CD4-positive, alpha-beta memory T cell (primary cell): ENCODE data around the gene EPHA3. TPM values are rescaled to one million over a fixed set of nuclear protein-coding genes. Genes with fewer than 3 reads are reported as not detected.
A peak's percentile ranks its signal among the peaks of the same experiment; 100 is the strongest.

Experiments used
- CTCF ChIA-PET: fragments of 350-600 bp; sonication (Branson Sonifier 250); formaldehyde crosslinking; loops from one replicate; lab custom pipeline; 2021; ENCODE audit warnings: inconsistent platforms; ENCODE audit not compliant: partially characterized antibody; lab: Charles Lee
- POLR2A ChIA-PET: fragments of 350-600 bp; sonication (Branson Sonifier 250); formaldehyde crosslinking; loops from one replicate; lab custom pipeline; 2021; ENCODE audit not compliant: partially characterized antibody; lab: Charles Lee
- DNase-seq, 5 donors: peaks; one replicate each; pipeline versions ENCODE4 v3.0.0 to v3.0.0-alpha.2; 2020 to 2022; ENCODE audit warnings: mixed read lengths in 1 of 5
- H3K27ac ChIP-seq: one replicate; pipeline ENCODE4 v1.7.0; 2013; ENCODE audit warnings: low read depth, low read length
- H3K27me3 ChIP-seq: 2 replicates; pipeline ENCODE4 v1.7.0; 2013; ENCODE audit warnings: mild to moderate bottlenecking, low read length, moderate library complexity; ENCODE audit not compliant: insufficient read depth
- H3K36me3 ChIP-seq: 2 replicates; pipeline ENCODE4 v1.7.0; 2013; ENCODE audit warnings: mild to moderate bottlenecking, low read length, moderate library complexity; ENCODE audit not compliant: insufficient read depth
- H3K4me1 ChIP-seq: 2 replicates; pipeline ENCODE4 v1.7.0; 2013; ENCODE audit warnings: mild to moderate bottlenecking, low read length, moderate library complexity; ENCODE audit not compliant: insufficient read depth
- H3K4me3 ChIP-seq, 2 donors: one replicate each; pipeline ENCODE4 v1.7.0; 2013; ENCODE audit warnings: low read length in 2 of 2, mild to moderate bottlenecking in 1 of 2
- H3K9me3 ChIP-seq, 2 donors: one replicate each; pipeline ENCODE4 v1.7.0; 2013; ENCODE audit warnings: low read length in 2 of 2, control low read depth in 1 of 2; ENCODE audit not compliant: control insufficient read depth in 1 of 2
- H3K27ac Mint-ChIP-seq, 7 donors: one replicate each; pipeline ENCODE4 v1.8.0; 2020 to 2021; ENCODE audit warnings: mixed read lengths in 7 of 7, mild to moderate bottlenecking in 6 of 7, inconsistent platforms in 3 of 7, moderate library complexity in 3 of 7
- H3K27me3 Mint-ChIP-seq, 2 donors: one replicate each; pipeline ENCODE4 v1.8.0; 2020 to 2021; ENCODE audit warnings: mixed read lengths in 2 of 2
- H3K36me3 Mint-ChIP-seq, 2 donors: one replicate each; pipeline ENCODE4 v1.8.0; 2020 to 2021; ENCODE audit warnings: mixed read lengths in 2 of 2, inconsistent platforms in 1 of 2, mild to moderate bottlenecking in 1 of 2
- H3K4me1 Mint-ChIP-seq, 4 donors: one replicate each; pipeline ENCODE4 v1.8.0; 2020 to 2021; ENCODE audit warnings: mixed read lengths in 4 of 4, mild to moderate bottlenecking in 1 of 4
- H3K4me3 Mint-ChIP-seq, 8 donors: one replicate each; pipeline ENCODE4 v1.8.0; 2020 to 2021; ENCODE audit warnings: mixed read lengths in 8 of 8, mild to moderate bottlenecking in 7 of 8, moderate library complexity in 6 of 8, inconsistent platforms in 3 of 8
- H3K9me3 Mint-ChIP-seq, 8 donors: one replicate each; pipeline ENCODE4 v1.8.0; 2020 to 2021; ENCODE audit warnings: mixed read lengths in 8 of 8, mild to moderate bottlenecking in 5 of 8, inconsistent platforms in 3 of 8, moderate library complexity in 1 of 8
- intact Hi-C: fragments of 100-400 bp; cut with micrococcal nuclease; formaldehyde crosslinking; loops from one replicate; pipeline ENCODE4 v1.15.1; 2023
- polyA plus RNA-seq, 2 donors: library from polyadenylated mRNA; unstranded; fragments of 300-500 nt; fragmentation: Illumina TruSeq; gene quantifications; one replicate each; pipeline ENCODE4 v1.2.3, GENCODE V29; 2021
- total RNA-seq, 2 experiments: library from RNA; stranded (reverse); gene quantifications; one replicate each; pipeline ENCODE4 v1.2.3, GENCODE V29; 2021

Gene EPHA3
- total RNA-seq: not detected
- polyA plus RNA-seq: not detected

- H3K27ac Mint-ChIP-seq: peak within 1 kb of the TSS in 2 of 7 donors; percentile 32 to 54
- peaks cover 9% of the 10 kb centered on the region for H3K4me1 ChIP-seq
- ChIA-PET POLR2A (no interaction called here), CTCF (no interaction called here)
- H3K4me3 ChIP-seq: peak within 1 kb of the TSS in 1 of 2 donors; percentile 11
- no peaks in the 10 kb centered on the region for H3K9me3 ChIP-seq
- intact Hi-C loops: loop anchor here (1.0 kb wide), 1 partner anchor 8 kb away; no protein-coding TSS in a partner anchor
- H3K27ac ChIP-seq: no peak within 1 kb of the TSS
- H3K9me3 Mint-ChIP-seq: peaks cover 0 to 3% (median 0%) of the 10 kb centered on the region in 8 donors
- H3K36me3 ChIP-seq: no peaks in the 10 kb centered on the region
- H3K27me3 ChIP-seq: no peaks in the 10 kb centered on the region
- peak within 1 kb of the TSS; percentile 75 to 84 (median 80) for H3K4me3 Mint-ChIP-seq
- H3K36me3 Mint-ChIP-seq: no peaks in the 10 kb centered on the region
- peaks cover 12 to 17% (median 14%) of the 10 kb centered on the region in 4 donors for H3K4me1 Mint-ChIP-seq
- DNase-seq: peak; percentile 33 to 42 (median 38)
- peaks cover 2 to 5% of the 10 kb centered on the region in 2 donors for H3K27me3 Mint-ChIP-seq
These were observed at the start of gene EPHA3 for GRCh38 chr3:89107461-89108290. TSS of gene EPHA3 (plus strand) at chr3:89107621. CDS start at chr3:89107749, 128 bp downstream.

GRCh38 chr3:89058371-89058770 is 49.0 kb upstream of the EPHA3 start:
- Histone ChIP-seq H3K9me3 (no peaks in the 10 kb centered on the region), H3K36me3 (no peaks in the 10 kb centered on the region), H3K27ac (no peak overlapping the region), H3K4me1 (no peaks in the 10 kb centered on the region), H3K27me3 (no peaks in the 10 kb centered on the region), H3K4me3 (no peak overlapping the region)
- Mint-ChIP-seq H3K36me3 (no peaks in the 10 kb centered on the region), H3K4me1 (no peaks in the 10 kb centered on the region), H3K27me3 (no peaks in the 10 kb centered on the region), H3K9me3 (peaks cover 0 to 6% (median 3%) of the 10 kb centered on the region in 8 donors), H3K4me3 (no peak overlapping the region), H3K27ac (no peak overlapping the region)
- intact Hi-C loops: no loop called here
- POLR2A ChIA-PET: no interaction called here
- CTCF ChIA-PET: no interaction called here
- DNase-seq: no peak

DNA sequence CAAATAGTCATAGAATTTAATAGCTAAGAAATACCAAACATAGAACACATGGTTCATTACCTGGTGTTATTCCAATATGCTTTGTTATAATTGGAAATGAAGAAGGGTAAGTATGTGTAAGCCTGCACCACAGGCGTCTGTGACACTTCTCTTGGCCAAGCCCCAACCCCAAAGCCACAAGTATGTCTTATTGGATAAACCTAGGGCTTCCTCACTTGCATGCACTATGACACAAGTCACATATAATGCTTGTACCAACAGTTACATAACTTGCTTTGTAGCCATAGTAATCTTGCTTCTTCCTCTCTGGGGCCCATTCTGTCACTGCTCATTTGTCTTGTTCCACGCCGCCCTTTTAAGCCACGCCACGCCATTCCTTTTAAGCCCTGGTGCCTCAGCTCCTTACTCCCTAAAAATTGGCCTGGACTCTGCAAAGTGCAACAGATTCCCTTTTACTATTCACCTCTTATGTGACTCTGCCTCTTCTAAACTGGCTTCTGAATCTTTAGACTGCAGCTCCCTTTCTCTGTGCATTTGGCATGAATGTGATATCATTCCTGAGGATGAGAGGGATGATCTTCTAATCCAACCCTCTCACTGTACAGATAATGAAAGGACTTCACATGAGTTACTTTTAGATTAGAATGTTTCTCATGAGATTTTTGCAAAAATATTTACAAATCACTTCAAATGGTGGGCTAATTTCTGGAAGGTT is 48.1 kb upstream of the EPHA3 start:
- POLR2A ChIA-PET: no interaction called here
- Mint-ChIP-seq H3K27me3 (no peaks in the 10 kb centered on the region), H3K9me3 (peaks cover 0 to 5% (median 1%) of the 10 kb centered on the region in 8 donors), H3K27ac (no peak overlapping the region), H3K36me3 (no peaks in the 10 kb centered on the region), H3K4me1 (no peaks in the 10 kb centered on the region), H3K4me3 (no peak overlapping the region)
- Histone ChIP-seq H3K9me3 (no peaks in the 10 kb centered on the region), H3K4me3 (no peak overlapping the region), H3K27me3 (no peaks in the 10 kb centered on the region), H3K27ac (no peak overlapping the region), H3K4me1 (no peaks in the 10 kb centered on the region), H3K36me3 (no peaks in the 10 kb centered on the region)
- no peak for DNase-seq
- CTCF ChIA-PET: no interaction called here
- intact Hi-C loops: no loop called here

DNA sequence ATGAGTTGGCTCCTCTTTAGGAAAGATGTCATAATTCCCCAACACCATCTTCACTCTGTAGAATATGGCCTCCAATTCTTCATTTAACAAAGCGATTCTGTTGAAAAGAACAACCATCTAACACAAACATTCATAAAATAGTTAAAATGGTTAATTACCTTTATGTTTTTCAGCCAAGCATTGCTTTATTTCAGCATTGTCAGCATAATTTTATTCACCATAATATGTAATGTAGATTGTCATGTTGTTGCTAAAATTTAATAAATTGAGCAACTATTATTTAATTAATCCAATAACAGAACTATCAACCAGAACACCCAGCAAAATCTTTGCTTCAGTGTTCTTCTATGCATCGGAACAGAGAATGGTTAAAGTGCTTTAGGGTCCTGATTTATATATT is 46.2 kb upstream of the EPHA3 start:
- no peaks in the 10 kb centered on the region for H3K27me3 ChIP-seq
- DNase-seq: no peak
- no peak overlapping the region for H3K27ac ChIP-seq
- no peaks in the 10 kb centered on the region for H3K9me3 ChIP-seq
- Mint-ChIP-seq H3K9me3 (peaks cover 0 to 9% (median 3%) of the 10 kb centered on the region in 8 donors), H3K36me3 (no peaks in the 10 kb centered on the region), H3K27ac (no peak overlapping the region), H3K4me1 (no peaks in the 10 kb centered on the region), H3K27me3 (no peaks in the 10 kb centered on the region), H3K4me3 (no peak overlapping the region)
- ChIA-PET POLR2A (no interaction called here), CTCF (no interaction called here)
- H3K36me3 ChIP-seq: no peaks in the 10 kb centered on the region
- H3K4me3 ChIP-seq: no peak overlapping the region
- intact Hi-C loops: no loop called here
- H3K4me1 ChIP-seq: no peaks in the 10 kb centered on the region

DNA sequence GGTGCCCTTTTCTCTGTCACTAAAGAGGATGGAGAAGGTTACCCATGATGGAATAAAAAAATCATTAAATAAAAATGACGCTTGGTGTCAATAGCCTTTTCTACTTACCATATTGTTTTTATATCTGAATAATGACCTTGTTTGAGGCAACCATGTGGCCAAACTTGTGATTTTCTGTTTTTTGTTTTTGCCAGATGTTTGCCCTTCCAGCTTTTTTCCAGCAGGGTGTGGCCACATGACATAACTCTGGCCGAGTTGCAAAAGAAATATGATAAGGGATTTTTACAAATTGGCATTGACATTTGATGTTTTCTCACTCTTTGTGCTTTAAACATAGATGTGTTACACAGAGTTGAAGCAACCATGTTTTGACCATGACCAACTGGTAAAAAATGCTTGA is 39.7 kb upstream of the EPHA3 start:
- Histone ChIP-seq H3K4me3 (no peak overlapping the region), H3K27ac (no peak overlapping the region), H3K36me3 (no peaks in the 10 kb centered on the region), H3K9me3 (no peaks in the 10 kb centered on the region), H3K27me3 (no peaks in the 10 kb centered on the region), H3K4me1 (no peaks in the 10 kb centered on the region)
- no peaks in the 10 kb centered on the region for H3K4me1 Mint-ChIP-seq
- no peak for DNase-seq
- intact Hi-C loops: no loop called here
- H3K27ac Mint-ChIP-seq: no peak overlapping the region
- no peaks in the 10 kb centered on the region for H3K27me3 Mint-ChIP-seq
- no peaks in the 10 kb centered on the region for H3K36me3 Mint-ChIP-seq
- H3K4me3 Mint-ChIP-seq: no peak overlapping the region
- ChIA-PET CTCF (no interaction called here), POLR2A (no interaction called here)
- H3K9me3 Mint-ChIP-seq: peaks cover 0 to 11% (median 4%) of the 10 kb centered on the region in 8 donors

- no peaks in the 10 kb centered on the region for H3K27me3 Mint-ChIP-seq
- H3K4me1 Mint-ChIP-seq: no peaks in the 10 kb centered on the region
- no peaks in the 10 kb centered on the region for H3K4me1 ChIP-seq
- H3K9me3 ChIP-seq: no peaks in the 10 kb centered on the region
- no peak for DNase-seq
- CTCF ChIA-PET: no interaction called here
- H3K9me3 Mint-ChIP-seq: peaks cover 0 to 13% (median 11%) of the 10 kb centered on the region in 8 donors
- POLR2A ChIA-PET: no interaction called here
- intact Hi-C loops: no loop called here
- H3K27me3 ChIP-seq: no peaks in the 10 kb centered on the region
- no peak overlapping the region for H3K27ac ChIP-seq
- no peak overlapping the region for H3K4me3 Mint-ChIP-seq
- no peak overlapping the region for H3K27ac Mint-ChIP-seq
- H3K4me3 ChIP-seq: no peak overlapping the region
- no peaks in the 10 kb centered on the region for H3K36me3 ChIP-seq
- H3K36me3 Mint-ChIP-seq: no peaks in the 10 kb centered on the region
These were observed 34.8 kb upstream of the EPHA3 start for GRCh38 chr3:89072642-89073041.

DNA sequence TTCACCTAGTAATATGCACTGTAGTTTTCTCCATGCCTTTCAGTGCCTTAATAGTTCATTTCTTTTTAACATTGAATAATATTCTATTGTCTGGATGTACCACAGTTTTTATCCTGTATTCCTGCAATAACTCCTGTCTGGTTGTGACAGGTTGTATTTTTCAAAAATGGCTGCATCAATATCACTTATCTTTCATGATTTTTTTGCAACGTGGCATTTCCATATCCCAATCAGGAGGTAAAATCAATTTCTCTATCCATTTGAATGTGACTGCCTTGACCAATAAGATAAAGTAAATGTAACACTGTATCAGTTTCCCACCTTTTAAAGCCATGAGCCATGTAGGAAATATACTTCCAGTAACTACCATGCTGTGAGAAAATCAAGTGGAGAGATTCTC is 27.5 kb upstream of the EPHA3 start:
- intact Hi-C loops: no loop called here
- H3K9me3 Mint-ChIP-seq: peaks cover 0 to 10% (median 8%) of the 10 kb centered on the region in 8 donors
- no peaks in the 10 kb centered on the region for H3K27me3 ChIP-seq
- no peaks in the 10 kb centered on the region for H3K36me3 Mint-ChIP-seq
- no peak for DNase-seq
- no peaks in the 10 kb centered on the region for H3K36me3 ChIP-seq
- no peaks in the 10 kb centered on the region for H3K4me1 Mint-ChIP-seq
- POLR2A ChIA-PET: no interaction called here
- H3K4me1 ChIP-seq: no peaks in the 10 kb centered on the region
- no peaks in the 10 kb centered on the region for H3K27me3 Mint-ChIP-seq
- no peaks in the 10 kb centered on the region for H3K9me3 ChIP-seq
- H3K4me3 Mint-ChIP-seq: no peak overlapping the region
- no peak overlapping the region for H3K4me3 ChIP-seq
- CTCF ChIA-PET: no interaction called here
- H3K27ac ChIP-seq: no peak overlapping the region
- no peak overlapping the region for H3K27ac Mint-ChIP-seq
